SK-N-SH treated with all-trans-retinoic acid at 6 μM for 48 hours (cell line): ENCODE measurements around the gene TGFA.

Experiments used
- ATAC-seq: fragments of 200-7000 bp; cut with Tn5 transposase; 3 replicates; pipeline ENCODE4 v1.9.1; 2020; ENCODE audit warnings: mild to moderate bottlenecking, moderate library complexity
- ARNTL ChIP-seq: fragments of 450-650 bp; formaldehyde crosslinking; IDR thresholded peaks from 2 replicates; pipeline ENCODE4 v1.5.0; 2020; ENCODE audit warnings: low read depth, mild to moderate bottlenecking, moderate library complexity, borderline replicate concordance
- BACH2 ChIP-seq: fragments of 250-450 bp; sonication (Bioruptor Pico); IDR thresholded peaks from 2 replicates; pipeline ENCODE4 v1.9.0; 2021; ENCODE audit warnings: mild to moderate bottlenecking, borderline replicate concordance
- CREB5 ChIP-seq: fragments of 250-450 bp; sonication (Bioruptor Pico); IDR thresholded peaks from 2 replicates; pipeline ENCODE4 v1.5.1; 2020; ENCODE audit warnings: low read depth, mild to moderate bottlenecking, moderate library complexity
- CSDC2 ChIP-seq: fragments of 250-450 bp; sonication (Bioruptor Pico); IDR thresholded peaks from 2 replicates; pipeline ENCODE4 v1.5.0; 2020; ENCODE audit warnings: mild to moderate bottlenecking, moderate library complexity
- CSRNP3 ChIP-seq: fragments of 250-450 bp; sonication (Bioruptor Pico); IDR thresholded peaks from 2 replicates; pipeline ENCODE4 v1.5.1; 2021; ENCODE audit warnings: mild to moderate bottlenecking, moderate library complexity
- ESRRG ChIP-seq: fragments of 250-450 bp; sonication (Bioruptor Pico); IDR thresholded peaks from 2 replicates; pipeline ENCODE4 v1.6.1; 2021; ENCODE audit warnings: mild to moderate bottlenecking
- GLIS3 ChIP-seq: fragments of 250-450 bp; sonication (Bioruptor Pico); IDR thresholded peaks from 2 replicates; pipeline ENCODE4 v1.5.0; 2020; ENCODE audit warnings: mild to moderate bottlenecking, moderate library complexity
- ISL1 ChIP-seq: fragments of 250-450 bp; sonication (Bioruptor Pico); IDR thresholded peaks from 2 replicates; pipeline ENCODE4 v2.1.2; 2022; ENCODE audit warnings: mild to moderate bottlenecking, moderate library complexity
- OSR1 ChIP-seq: fragments of 250-450 bp; sonication (Bioruptor Pico); IDR thresholded peaks from 2 replicates; pipeline ENCODE4 v1.8.0; 2022; ENCODE audit warnings: moderate library complexity, mild to moderate bottlenecking, inconsistent platforms
- PATZ1 ChIP-seq: fragments of 250-450 bp; sonication (Bioruptor Pico); IDR thresholded peaks from 2 replicates; pipeline ENCODE4 v1.8.0; 2020; ENCODE audit warnings: mild to moderate bottlenecking, moderate library complexity, borderline replicate concordance
- POU6F1 ChIP-seq: fragments of 250-450 bp; sonication (Bioruptor Pico); IDR thresholded peaks from 2 replicates; pipeline ENCODE4 v1.8.0; 2021; ENCODE audit warnings: low read depth, mild to moderate bottlenecking, moderate library complexity, borderline replicate concordance
- PPARA ChIP-seq: fragments of 250-450 bp; sonication (Bioruptor Pico); IDR thresholded peaks from 2 replicates; pipeline ENCODE4 v1.5.0; 2020; ENCODE audit warnings: mild to moderate bottlenecking, borderline replicate concordance
- SNAI2 ChIP-seq: fragments of 250-450 bp; sonication (Bioruptor Pico); IDR thresholded peaks from 2 replicates; pipeline ENCODE4 v1.5.0; 2020; ENCODE audit warnings: mild to moderate bottlenecking, moderate library complexity
- TCF4 ChIP-seq: fragments of 250-450 bp; sonication (Bioruptor Pico); IDR thresholded peaks from 2 replicates; pipeline ENCODE4 v1.8.0; 2021; ENCODE audit warnings: mild to moderate bottlenecking, moderate library complexity, borderline replicate concordance
- TOX ChIP-seq: fragments of 250-450 bp; sonication (Bioruptor Pico); IDR thresholded peaks from 2 replicates; pipeline ENCODE4 v1.8.0; 2021; ENCODE audit warnings: mild to moderate bottlenecking, moderate library complexity, borderline replicate concordance
- TSHZ2 ChIP-seq: fragments of 250-450 bp; sonication (Bioruptor Pico); IDR thresholded peaks from 2 replicates; pipeline ENCODE4 v1.5.0; 2020; ENCODE audit warnings: mild to moderate bottlenecking, moderate library complexity
- ZC3H10 ChIP-seq: fragments of 250-450 bp; sonication (Bioruptor Pico); IDR thresholded peaks from 2 replicates; pipeline ENCODE4 v1.5.1; 2021; ENCODE audit warnings: mild to moderate bottlenecking, moderate library complexity
- ZFP30 ChIP-seq: fragments of 450-650 bp; formaldehyde crosslinking; IDR thresholded peaks from 2 replicates; pipeline ENCODE4 v1.5.0; 2022; ENCODE audit warnings: mild to moderate bottlenecking, moderate library complexity
- ZNF565 ChIP-seq: fragments of 450-650 bp; formaldehyde crosslinking; conservative IDR thresholded peaks from 2 replicates; pipeline ENCODE4 v1.5.0; 2020; ENCODE audit warnings: low read depth, mild to moderate bottlenecking, moderate library complexity
- ZNF8 ChIP-seq: fragments of 450-650 bp; formaldehyde crosslinking; IDR thresholded peaks from 2 replicates; pipeline ENCODE4 v1.5.0; 2020; ENCODE audit warnings: mild to moderate bottlenecking, moderate library complexity

The TGFA gene

GRCh38 chr2:70520825-70521224 lies 32.8 kb downstream of the TGFA start:
- no peak for ATAC-seq
- no peak for TF ChIP-seq CSDC2 (CRISPR knock-in tag)
- TF ChIP-seq SNAI2 (CRISPR knock-in tag), result no peak
- no peak for TF ChIP-seq ZNF8 (CRISPR knock-in tag)
- TF ChIP-seq TSHZ2, result no peak
- TF ChIP-seq CREB5 (CRISPR knock-in tag), result no peak
- TF ChIP-seq PPARA, result no peak
- no peak for TF ChIP-seq ZFP30 (CRISPR knock-in tag)
- TF ChIP-seq GLIS3, result no peak
- no peak for TF ChIP-seq ZNF565 (CRISPR knock-in tag)

GRCh38 chr2:70519453-70519852 lies 34.2 kb downstream of the TGFA start:
- TF ChIP-seq OSR1 (CRISPR knock-in tag) (no peak), GLIS3 (no peak), ZNF565 (CRISPR knock-in tag) (no peak), SNAI2 (CRISPR knock-in tag) (no peak), CSRNP3 (CRISPR knock-in tag) (no peak), PPARA (no peak), ARNTL (no peak), TOX (CRISPR knock-in tag) (no peak), POU6F1 (CRISPR knock-in tag) (no peak), ISL1 (CRISPR knock-in tag) (no peak), BACH2 (CRISPR knock-in tag) (no peak), ZNF8 (CRISPR knock-in tag) (no peak), TCF4 (CRISPR knock-in tag) (no peak), ESRRG (CRISPR knock-in tag) (no peak), PATZ1 (no peak), ZC3H10 (CRISPR knock-in tag) (no peak)
- TF ChIP-seq, all 23 proteins: peak for 0
- ATAC-seq, result no peak

GRCh38 chr2:70518557-70518956 lies 35.1 kb downstream of the TGFA start:
- ATAC-seq, result no peak
- TF ChIP-seq CREB5 (CRISPR knock-in tag) (no peak), GLIS3 (no peak), TSHZ2 (no peak), ARNTL (no peak), ZFP30 (CRISPR knock-in tag) (no peak), PPARA (no peak)
